RWPE2 (cell line): ENCODE measurements around the gene RBM28.

Source experiments
- ATAC-seq: fragments of 200-7000 bp; cut with Tn5 transposase; 3 replicates; pipeline ENCODE4 v1.9.1; 2021; ENCODE audit warnings: low read depth
- DNase-seq: peaks from one replicate; pipeline ENCODE4 v3.0.0-alpha.2; 2020; ENCODE audit warnings: low spot score
- H3K27ac ChIP-seq: fragments of 450-650 bp; 2 replicates; pipeline ENCODE4 v1.5.1; 2017; ENCODE audit warnings: mild to moderate bottlenecking; ENCODE audit not compliant: poor library complexity, severe bottlenecking
- H3K27me3 ChIP-seq: fragments of 250-450 bp; sonication (Bioruptor Pico); 2 replicates; pipeline ENCODE4 v1.5.1; 2021; ENCODE audit warnings: mild to moderate bottlenecking, moderate library complexity; ENCODE audit not compliant: insufficient read depth, poor library complexity, severe bottlenecking
- H3K36me3 ChIP-seq: fragments of 250-450 bp; sonication (Bioruptor Pico); 2 replicates; pipeline ENCODE4 v1.5.1; 2020; ENCODE audit warnings: low read depth, mild to moderate bottlenecking, moderate library complexity
- H3K4me1 ChIP-seq: fragments of 250-450 bp; sonication (Bioruptor Pico); 2 replicates; pipeline ENCODE4 v1.5.1; 2021; ENCODE audit warnings: mild to moderate bottlenecking, moderate library complexity; ENCODE audit not compliant: insufficient read depth, poor library complexity, severe bottlenecking
- H3K4me3 ChIP-seq: fragments of 250-450 bp; sonication (Bioruptor Pico); 2 replicates; pipeline ENCODE4 v1.5.1; 2021; ENCODE audit warnings: mild to moderate bottlenecking, moderate library complexity; ENCODE audit not compliant: severe bottlenecking
- H3K9me3 ChIP-seq: fragments of 250-450 bp; sonication (Bioruptor Pico); 2 replicates; pipeline ENCODE4 v1.5.1; 2021; ENCODE audit warnings: mild to moderate bottlenecking, moderate library complexity; ENCODE audit not compliant: severe bottlenecking
- CTCF ChIP-seq: fragments of 450-650 bp; IDR thresholded peaks from one replicate; pipeline ENCODE4 v1.5.1; 2017; ENCODE audit warnings: mild to moderate bottlenecking, moderate library complexity; ENCODE audit not compliant: poor library complexity, severe bottlenecking

The RBM28 gene

DNA sequence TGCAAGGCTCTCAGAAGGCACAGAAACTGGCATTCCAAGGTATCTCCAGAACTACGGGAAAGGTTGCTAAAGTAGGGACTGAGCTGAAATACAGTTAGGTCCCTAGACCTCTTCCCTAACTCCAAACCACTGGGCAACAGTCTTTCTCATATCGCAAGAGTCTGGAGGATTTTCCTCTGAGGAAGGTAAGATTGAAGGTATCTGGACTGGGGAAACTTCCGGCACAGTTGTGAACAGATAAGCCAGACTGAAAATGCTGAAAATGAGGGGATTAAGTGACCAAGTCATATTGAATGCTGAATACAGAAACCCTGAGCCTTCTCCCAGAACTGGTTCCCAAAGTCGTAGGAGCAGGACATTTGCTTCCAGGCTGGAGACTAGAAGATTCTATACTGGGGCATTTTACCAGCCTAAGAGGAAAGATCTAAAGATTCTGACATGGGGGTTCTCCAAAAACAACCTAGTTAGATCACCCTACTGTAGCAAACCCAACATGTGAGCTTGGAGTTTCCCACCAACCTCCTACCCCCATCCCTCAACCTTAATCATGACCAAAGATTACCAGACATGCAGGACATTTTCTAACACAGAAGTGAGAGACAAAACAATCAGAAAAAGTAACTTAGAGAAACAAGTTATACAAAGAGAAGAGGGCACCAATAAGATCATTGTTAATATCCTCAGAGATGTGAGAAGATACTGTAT is 20.6 kb upstream of the RBM28 start:
- peaks cover 10% of the 10 kb centered on the region for H3K4me1 ChIP-seq
- no peak for ATAC-seq
- TF ChIP-seq CTCF, result no peak
- no peak overlapping the region for H3K4me3 ChIP-seq
- H3K36me3 ChIP-seq, result no peaks in the 10 kb centered on the region
- H3K9me3 ChIP-seq, result no peaks in the 10 kb centered on the region
- H3K27me3 ChIP-seq, result peaks cover 11% of the 10 kb centered on the region
- DNase-seq, result no peak
- H3K27ac ChIP-seq, result no peak overlapping the region

DNA sequence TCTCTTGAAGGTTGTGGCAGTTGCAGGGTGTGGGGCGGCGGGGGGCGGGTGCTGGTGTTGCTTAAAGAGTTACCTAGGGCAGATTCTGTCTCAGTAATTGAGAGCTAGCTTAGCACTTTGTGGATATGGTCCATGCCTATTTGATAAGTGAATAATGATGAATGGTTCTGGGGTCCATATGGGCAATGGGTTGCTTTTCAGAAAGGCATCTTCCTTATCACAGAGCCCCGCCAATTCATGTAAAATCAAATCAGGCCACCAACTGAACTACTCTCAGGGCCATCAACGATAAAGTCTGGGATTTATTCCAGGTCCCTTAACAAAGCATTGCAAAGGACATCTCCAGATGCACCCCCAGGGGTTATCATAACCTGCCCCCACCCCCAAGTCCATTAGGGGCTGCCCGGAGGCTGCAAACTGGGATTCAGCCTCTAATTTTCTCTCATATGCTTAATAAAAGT is 19.6 kb upstream of the RBM28 start:
- no peak overlapping the region for H3K4me3 ChIP-seq
- peaks cover 10% of the 10 kb centered on the region for H3K4me1 ChIP-seq
- TF ChIP-seq CTCF, result no peak
- H3K27me3 ChIP-seq, result peaks cover 11% of the 10 kb centered on the region
- no peaks in the 10 kb centered on the region for H3K9me3 ChIP-seq
- H3K27ac ChIP-seq, result no peak overlapping the region
- ATAC-seq (no peak), DNase-seq (no peak)
- no peaks in the 10 kb centered on the region for H3K36me3 ChIP-seq

DNA sequence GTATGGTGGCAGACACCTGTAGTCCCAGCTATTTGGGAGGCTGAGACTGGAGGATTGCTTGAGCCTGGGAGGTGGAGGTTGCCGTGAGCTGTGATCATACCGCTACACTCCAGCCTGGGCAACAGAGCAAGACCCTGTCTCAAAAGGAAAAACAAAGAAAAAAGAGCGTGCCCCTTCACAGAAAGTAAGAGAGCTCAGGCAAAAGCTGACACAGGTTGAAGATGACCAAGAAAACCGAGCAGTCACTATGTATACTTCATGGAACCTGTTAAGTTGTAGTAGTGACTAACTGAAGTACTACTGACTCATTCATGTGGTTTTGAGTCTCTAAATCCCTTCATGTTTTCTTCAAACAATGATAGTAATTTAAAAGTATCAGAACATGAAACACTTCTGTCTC is 19.0 kb upstream of the RBM28 start:
- peaks cover 10% of the 10 kb centered on the region for H3K4me1 ChIP-seq
- no peaks in the 10 kb centered on the region for H3K9me3 ChIP-seq
- DNase-seq (no peak), ATAC-seq (peak; percentile 19; the same call in 1 of the 3 replicates)
- no peak overlapping the region for H3K27ac ChIP-seq
- no peaks in the 10 kb centered on the region for H3K36me3 ChIP-seq
- H3K4me3 ChIP-seq, result no peak overlapping the region
- TF ChIP-seq CTCF, result no peak
- H3K27me3 ChIP-seq, result peaks cover 11% of the 10 kb centered on the region

DNA sequence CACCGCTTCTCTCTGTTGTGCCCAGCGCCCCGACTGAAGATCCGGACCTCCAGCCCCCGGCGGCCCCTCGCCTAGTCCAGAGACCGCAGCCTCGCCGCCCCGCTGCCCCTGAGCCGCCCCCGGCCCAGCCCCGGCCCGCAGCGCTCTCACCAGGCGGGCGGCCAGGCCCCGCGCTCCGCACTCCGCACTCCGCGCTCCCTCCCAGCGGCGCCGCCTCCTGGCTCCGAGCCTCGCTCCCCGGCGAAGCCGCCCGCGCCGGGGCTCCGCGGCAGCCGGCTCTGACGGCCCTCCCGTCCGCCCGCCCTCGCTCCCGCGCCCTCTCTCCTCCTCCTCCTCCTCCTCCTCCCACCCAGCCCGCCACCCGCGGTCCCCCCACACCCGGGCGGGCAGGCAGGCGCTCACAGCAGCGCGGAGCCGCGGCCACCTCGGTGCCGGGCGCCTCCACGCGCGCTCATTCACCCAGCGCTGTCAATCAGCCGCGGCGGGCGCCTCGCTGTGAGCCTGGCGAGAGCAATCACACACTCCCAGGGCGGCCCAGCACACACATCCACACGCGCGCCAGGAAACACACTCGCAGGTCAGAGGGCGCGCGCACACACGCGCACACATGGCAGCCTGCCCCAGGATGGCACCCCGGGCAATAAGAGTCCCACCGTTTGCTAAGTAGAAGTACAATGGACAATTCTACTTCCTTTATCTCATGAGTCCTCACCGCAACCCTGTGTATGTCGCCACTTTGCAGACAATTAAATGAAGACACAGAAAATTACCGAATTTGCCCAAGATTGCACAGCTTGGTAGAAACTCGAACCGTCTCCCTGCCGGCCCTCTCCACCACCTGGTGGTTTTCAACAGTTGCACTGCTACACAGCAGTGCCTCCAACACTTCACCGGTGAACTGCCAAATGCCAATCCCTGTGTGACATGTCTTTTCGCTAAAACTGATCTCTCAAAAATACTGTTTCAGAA is 18.0 kb upstream of the RBM28 start, which contains the start of gene PRRT4:
PRRT4 (minus strand) TSS at position 280 of the 969 bp plus-strand sequence.
- ATAC-seq, result peak; percentile 62

More for the DNA sequence above, 18.0 kb upstream of the RBM28 start, which contains the start of gene PRRT4:
- H3K9me3 ChIP-seq, result no peaks in the 10 kb centered on the region
- no peak for DNase-seq
- H3K27me3 ChIP-seq, result peaks cover 11% of the 10 kb centered on the region
- H3K4me1 ChIP-seq, result peaks cover 10% of the 10 kb centered on the region
- H3K4me3 ChIP-seq, result peak within 1 kb of the TSS; percentile 35
- no peak within 1 kb of the TSS for H3K27ac ChIP-seq
- H3K36me3 ChIP-seq, result no peaks in the 10 kb centered on the region
- no peak for TF ChIP-seq CTCF
